ENCODE measurements around the gene CERKL. TPM values are rescaled to one million over a fixed set of nuclear protein-coding genes. Genes with fewer than 3 reads are reported as not detected.

CERKL gene
- total RNA-seq, 1 donor from 2014 or later, result not detected

- DNase-seq (ENCODE audit: low spot score), result no peak
- peaks cover 3% of the 10 kb centered on the region for H3K27me3 Mint-ChIP-seq (ENCODE audit: low read depth)
- TF ChIP-seq CTCF (IDR thresholded peaks at IDR 0.05), result no peak
- H3K4me1 Mint-ChIP-seq (ENCODE audit: low read depth), result no peaks in the 10 kb centered on the region
- no peak overlapping the region for H3K4me3 Mint-ChIP-seq (ENCODE audit: unreplicated experiment)
- H3K36me3 Mint-ChIP-seq (ENCODE audit: low read depth), result no peaks in the 10 kb centered on the region
- no peak overlapping the region for H3K27ac Mint-ChIP-seq (ENCODE audit: unreplicated experiment)
- no peaks in the 10 kb centered on the region for H3K9me3 Mint-ChIP-seq (ENCODE audit: low read depth)
Measured at GRCh38 chr2:181594322-181594721, 62.6 kb downstream of the CERKL start.

- Mint-ChIP-seq H3K27ac (ENCODE audit: unreplicated experiment) (no peak overlapping the region), H3K4me1 (ENCODE audit: low read depth) (peaks cover 10% of the 10 kb centered on the region), H3K4me3 (ENCODE audit: unreplicated experiment) (no peak overlapping the region), H3K9me3 (ENCODE audit: low read depth) (no peaks in the 10 kb centered on the region), H3K27me3 (ENCODE audit: low read depth) (no peaks in the 10 kb centered on the region), H3K36me3 (ENCODE audit: low read depth) (no peaks in the 10 kb centered on the region)
- no peak for DNase-seq (ENCODE audit: low spot score)
- TF ChIP-seq CTCF (IDR thresholded peaks at IDR 0.05), result no peak
Measured at GRCh38 chr2:181589779-181590178, 67.1 kb downstream of the CERKL start.

- Mint-ChIP-seq H3K4me3 (ENCODE audit: unreplicated experiment) (no peak overlapping the region), H3K36me3 (ENCODE audit: low read depth) (no peaks in the 10 kb centered on the region), H3K4me1 (ENCODE audit: low read depth) (peaks cover 10% of the 10 kb centered on the region), H3K27ac (ENCODE audit: unreplicated experiment) (no peak overlapping the region), H3K27me3 (ENCODE audit: low read depth) (no peaks in the 10 kb centered on the region), H3K9me3 (ENCODE audit: low read depth) (no peaks in the 10 kb centered on the region)
- DNase-seq (ENCODE audit: low spot score), result no peak
- no peak for TF ChIP-seq CTCF (IDR thresholded peaks at IDR 0.05)
Measured at GRCh38 chr2:181588546-181588945, 68.4 kb downstream of the CERKL start.

GRCh38 chr2:181586569-181587081 is 70.3 kb downstream of the CERKL start:
- DNase-seq (ENCODE audit: low spot score), result no peak
- H3K4me1 Mint-ChIP-seq (ENCODE audit: low read depth), result peaks cover 10% of the 10 kb centered on the region
- H3K4me3 Mint-ChIP-seq (ENCODE audit: unreplicated experiment), result no peak overlapping the region
- TF ChIP-seq CTCF (IDR thresholded peaks at IDR 0.05), result no peak
- no peaks in the 10 kb centered on the region for H3K36me3 Mint-ChIP-seq (ENCODE audit: low read depth)
- H3K27me3 Mint-ChIP-seq (ENCODE audit: low read depth), result no peaks in the 10 kb centered on the region
- H3K27ac Mint-ChIP-seq (ENCODE audit: unreplicated experiment), result no peak overlapping the region
- H3K9me3 Mint-ChIP-seq (ENCODE audit: low read depth), result no peaks in the 10 kb centered on the region

- Mint-ChIP-seq H3K27ac (ENCODE audit: unreplicated experiment) (no peak overlapping the region), H3K27me3 (ENCODE audit: low read depth) (no peaks in the 10 kb centered on the region), H3K9me3 (ENCODE audit: low read depth) (no peaks in the 10 kb centered on the region), H3K4me3 (ENCODE audit: unreplicated experiment) (no peak overlapping the region), H3K4me1 (ENCODE audit: low read depth) (peaks cover 10% of the 10 kb centered on the region), H3K36me3 (ENCODE audit: low read depth) (no peaks in the 10 kb centered on the region)
- no peak for TF ChIP-seq CTCF (IDR thresholded peaks at IDR 0.05)
- no peak for DNase-seq (ENCODE audit: low spot score)
Measured at GRCh38 chr2:181585732-181586131, 71.2 kb downstream of the CERKL start.
